ENCODE results near the gene MAP7. TPM values are rescaled to one million over a fixed set of nuclear protein-coding genes. Genes with fewer than 3 reads are reported as not detected.
"Not testable (repeated sequence)": the region's sequence is repeated elsewhere in the genome, so short reads cannot be mapped to it uniquely, and the experiment has no call there.

The MAP7 gene
- total RNA-seq, 1 donor from 2014 or later: 1.3 TPM

DNA sequence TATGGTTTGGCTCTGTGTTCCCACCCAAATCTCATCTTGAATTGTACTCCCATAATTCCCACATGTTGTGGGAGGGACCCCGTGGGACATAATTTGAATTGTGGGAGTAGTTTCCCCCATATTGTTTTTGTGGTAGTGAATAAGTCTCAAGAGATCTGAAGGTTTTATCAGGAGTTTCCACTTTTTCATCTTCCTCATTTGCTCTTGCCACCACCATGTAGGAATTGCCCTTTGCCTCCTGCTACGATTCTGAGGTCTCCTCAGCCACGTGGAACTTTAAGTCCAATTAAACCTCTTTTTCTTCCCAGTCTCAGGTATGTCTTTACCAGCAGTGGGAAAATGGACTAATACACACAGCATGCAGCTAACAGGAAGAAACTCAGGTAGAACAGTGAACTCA is 151.8 kb downstream of the MAP7 start:
- no peak overlapping the region for H3K27ac Mint-ChIP-seq (ENCODE audit: unreplicated experiment)
- TF ChIP-seq, protein P1, sequence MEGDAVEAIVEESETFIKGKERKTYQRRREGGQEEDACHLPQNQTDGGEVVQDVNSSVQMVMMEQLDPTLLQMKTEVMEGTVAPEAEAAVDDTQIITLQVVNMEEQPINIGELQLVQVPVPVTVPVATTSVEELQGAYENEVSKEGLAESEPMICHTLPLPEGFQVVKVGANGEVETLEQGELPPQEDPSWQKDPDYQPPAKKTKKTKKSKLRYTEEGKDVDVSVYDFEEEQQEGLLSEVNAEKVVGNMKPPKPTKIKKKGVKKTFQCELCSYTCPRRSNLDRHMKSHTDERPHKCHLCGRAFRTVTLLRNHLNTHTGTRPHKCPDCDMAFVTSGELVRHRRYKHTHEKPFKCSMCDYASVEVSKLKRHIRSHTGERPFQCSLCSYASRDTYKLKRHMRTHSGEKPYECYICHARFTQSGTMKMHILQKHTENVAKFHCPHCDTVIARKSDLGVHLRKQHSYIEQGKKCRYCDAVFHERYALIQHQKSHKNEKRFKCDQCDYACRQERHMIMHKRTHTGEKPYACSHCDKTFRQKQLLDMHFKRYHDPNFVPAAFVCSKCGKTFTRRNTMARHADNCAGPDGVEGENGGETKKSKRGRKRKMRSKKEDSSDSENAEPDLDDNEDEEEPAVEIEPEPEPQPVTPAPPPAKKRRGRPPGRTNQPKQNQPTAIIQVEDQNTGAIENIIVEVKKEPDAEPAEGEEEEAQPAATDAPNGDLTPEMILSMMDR (IDR thresholded peaks at IDR 0.05; ENCODE audit: unreplicated experiment): no peak
- no peak for DNase-seq (ENCODE audit: low spot score)
- H3K4me1 Mint-ChIP-seq (ENCODE audit: unreplicated experiment): no peaks in the 10 kb centered on the region
- no peak overlapping the region for H3K4me3 Mint-ChIP-seq (ENCODE audit: unreplicated experiment)
- H3K9me3 Mint-ChIP-seq (ENCODE audit: unreplicated experiment): no peaks in the 10 kb centered on the region
- no peaks in the 10 kb centered on the region for H3K27me3 Mint-ChIP-seq (ENCODE audit: unreplicated experiment)
- no peaks in the 10 kb centered on the region for H3K36me3 Mint-ChIP-seq (ENCODE audit: low read depth, unreplicated experiment)

DNA sequence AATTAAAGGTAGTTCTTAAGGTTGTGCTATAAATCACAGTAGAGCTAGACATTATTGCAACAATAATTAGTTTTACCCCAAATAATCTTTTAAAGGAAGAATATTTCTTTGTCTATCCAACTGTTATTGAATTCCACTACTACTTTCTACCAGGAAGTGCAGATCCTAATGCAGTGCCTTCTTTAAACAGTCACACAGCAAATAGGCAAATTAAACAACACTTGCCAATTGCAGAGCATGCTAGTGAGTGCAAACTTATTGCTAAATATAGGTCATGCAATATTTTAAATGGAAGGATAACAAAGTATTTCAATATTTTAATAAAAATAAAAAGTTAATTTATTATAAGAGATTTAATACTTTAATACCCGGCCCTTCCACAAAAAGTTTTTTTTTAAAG is 153.3 kb downstream of the MAP7 start:
- Mint-ChIP-seq H3K4me3 (ENCODE audit: unreplicated experiment) (no peak overlapping the region), H3K27ac (ENCODE audit: unreplicated experiment) (no peak overlapping the region), H3K9me3 (ENCODE audit: unreplicated experiment) (no peaks in the 10 kb centered on the region), H3K4me1 (ENCODE audit: unreplicated experiment) (no peaks in the 10 kb centered on the region), H3K36me3 (ENCODE audit: low read depth, unreplicated experiment) (no peaks in the 10 kb centered on the region), H3K27me3 (ENCODE audit: unreplicated experiment) (no peaks in the 10 kb centered on the region)
- TF ChIP-seq, protein P1 (IDR thresholded peaks at IDR 0.05; ENCODE audit: unreplicated experiment): no peak
- DNase-seq (ENCODE audit: low spot score): no peak

DNA sequence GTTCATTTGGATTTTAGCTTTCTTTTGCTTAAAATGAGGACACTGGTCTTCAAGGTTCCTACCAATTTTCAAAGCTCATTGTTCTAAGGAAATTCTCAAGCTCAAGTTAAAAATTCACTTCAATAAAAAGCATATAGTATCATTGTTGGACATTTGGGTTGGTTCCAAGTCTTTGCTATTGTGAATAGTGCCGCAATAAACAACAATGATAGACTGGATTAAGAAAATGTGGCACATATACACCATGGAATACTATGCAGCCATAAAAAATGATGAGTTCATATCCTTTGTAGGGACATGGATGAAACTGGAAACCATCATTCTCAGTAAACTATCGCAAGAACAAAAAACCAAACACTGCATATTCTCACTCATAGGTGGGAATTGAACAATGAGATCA is 159.3 kb downstream of the MAP7 start:
- H3K36me3 Mint-ChIP-seq (ENCODE audit: low read depth, unreplicated experiment); H3K27ac Mint-ChIP-seq (ENCODE audit: unreplicated experiment); H3K27me3 Mint-ChIP-seq (ENCODE audit: unreplicated experiment); DNase-seq (ENCODE audit: low spot score); H3K9me3 Mint-ChIP-seq (ENCODE audit: unreplicated experiment); H3K4me1 Mint-ChIP-seq (ENCODE audit: unreplicated experiment); H3K4me3 Mint-ChIP-seq (ENCODE audit: unreplicated experiment): not testable (repeated sequence)

DNA sequence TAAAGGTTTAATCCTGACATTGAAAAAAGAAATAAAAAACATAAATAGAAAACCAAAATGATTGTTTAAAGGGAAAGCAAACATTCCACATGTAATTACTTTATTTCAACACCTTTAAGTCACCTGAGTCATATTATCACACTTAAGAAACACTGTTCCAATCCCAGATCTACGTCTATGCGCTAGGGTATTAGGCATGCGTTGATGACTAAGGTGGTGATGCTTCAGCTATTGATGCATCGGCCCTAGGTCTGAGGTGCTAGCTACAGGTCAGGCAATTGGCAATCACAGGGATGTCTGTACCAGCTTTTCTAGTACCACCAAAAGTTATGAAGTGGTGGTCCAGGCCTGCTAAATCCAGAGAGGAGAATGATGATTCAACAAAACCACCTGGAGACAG is 162.9 kb downstream of the MAP7 start:
- H3K4me3 Mint-ChIP-seq (ENCODE audit: unreplicated experiment): no peak overlapping the region
- no peaks in the 10 kb centered on the region for H3K36me3 Mint-ChIP-seq (ENCODE audit: low read depth, unreplicated experiment)
- H3K27ac Mint-ChIP-seq (ENCODE audit: unreplicated experiment): no peak overlapping the region

DNA sequence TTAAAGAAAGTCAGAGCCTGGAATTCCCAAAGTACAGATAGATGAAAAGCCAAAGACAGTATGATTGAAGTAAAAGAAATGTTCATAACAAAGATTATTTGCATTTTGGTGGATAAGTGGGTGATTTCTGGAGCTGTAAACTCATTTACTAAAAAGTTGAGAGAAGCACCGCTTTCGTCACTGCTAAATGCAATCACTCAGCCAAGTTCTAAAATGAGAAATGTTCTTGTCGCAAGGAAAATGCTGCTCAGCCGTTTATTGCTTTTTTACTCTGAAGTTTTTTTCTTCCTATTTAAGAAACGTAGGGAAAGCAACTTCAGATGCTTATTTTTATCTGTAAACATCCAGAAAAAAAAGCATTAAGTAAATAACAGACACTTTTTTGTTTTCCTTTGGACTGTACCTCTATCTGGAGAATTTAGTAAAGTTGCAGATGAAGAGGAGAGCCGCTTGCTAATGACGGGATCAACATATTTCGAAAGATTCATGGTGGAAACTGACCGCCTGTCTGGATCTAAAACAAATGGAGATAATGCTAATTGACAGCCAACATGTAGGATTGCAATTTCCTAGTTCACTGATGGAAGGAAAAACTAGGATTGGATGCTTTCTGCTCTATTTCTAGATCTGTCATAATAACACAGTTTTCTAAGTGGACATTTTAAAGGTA is 166.8 kb downstream of the MAP7 start:
- Mint-ChIP-seq H3K36me3 (ENCODE audit: low read depth, unreplicated experiment) (no peaks in the 10 kb centered on the region), H3K4me3 (ENCODE audit: unreplicated experiment) (no peak overlapping the region), H3K4me1 (ENCODE audit: unreplicated experiment) (no peaks in the 10 kb centered on the region), H3K27ac (ENCODE audit: unreplicated experiment) (no peak overlapping the region), H3K9me3 (ENCODE audit: unreplicated experiment) (no peaks in the 10 kb centered on the region), H3K27me3 (ENCODE audit: unreplicated experiment) (no peaks in the 10 kb centered on the region)
- DNase-seq (ENCODE audit: low spot score): no peak
- TF ChIP-seq, protein P1 (IDR thresholded peaks at IDR 0.05; ENCODE audit: unreplicated experiment): no peak

More for the DNA sequence above, 162.9 kb downstream of the MAP7 start:
- no peaks in the 10 kb centered on the region for H3K9me3 Mint-ChIP-seq (ENCODE audit: unreplicated experiment)
- H3K4me1 Mint-ChIP-seq (ENCODE audit: unreplicated experiment): no peaks in the 10 kb centered on the region
- no peak for DNase-seq (ENCODE audit: low spot score)
- H3K27me3 Mint-ChIP-seq (ENCODE audit: unreplicated experiment): no peaks in the 10 kb centered on the region
- TF ChIP-seq, protein P1 (IDR thresholded peaks at IDR 0.05; ENCODE audit: unreplicated experiment): no peak

Data from endothelial cell (in vitro differentiated cells).